Hepatocyte (in vitro differentiated cells): Measurements from ENCODE around the gene ZNF558. TPM values are rescaled to one million over a fixed set of nuclear protein-coding genes. Genes with fewer than 3 reads are reported as not detected.
A peak's percentile ranks its signal among the peaks of the same experiment; 100 is the strongest.

Source experiments
- DNase-seq: peaks from one replicate; pipeline ENCODE4 v3.0.0-alpha.2; 2016; ENCODE audit warnings: low spot score
- H2AFZ ChIP-seq: fragments of 200-600 bp; sonication (generic); 2 replicates; pipeline ENCODE4 v1.6.0; 2016; ENCODE audit warnings: antibody characterized with exemption, mild to moderate bottlenecking
- H3K27ac ChIP-seq: fragments of 200-600 bp; sonication (generic); 2 replicates; pipeline ENCODE4 v1.5.1; 2016; ENCODE audit warnings: mild to moderate bottlenecking
- H3K27me3 ChIP-seq: fragments of 200-600 bp; sonication (generic); 2 replicates; pipeline ENCODE4 v1.6.1; 2016
- H3K36me3 ChIP-seq: fragments of 200-600 bp; sonication (generic); replicated peaks from 2 replicates; pipeline ENCODE4 v1.5.1; 2016; ENCODE audit warnings: low read depth; ENCODE audit not compliant: insufficient read depth
- H3K4me1 ChIP-seq: fragments of 200-600 bp; sonication (generic); 2 replicates; pipeline ENCODE4 v1.5.1; 2016; ENCODE audit warnings: mild to moderate bottlenecking, moderate library complexity; ENCODE audit not compliant: insufficient read depth
- H3K4me2 ChIP-seq: fragments of 200-600 bp; sonication (generic); 2 replicates; pipeline ENCODE4 v1.6.0; 2016
- H3K4me3 ChIP-seq: fragments of 200-600 bp; sonication (generic); 2 replicates; pipeline ENCODE4 v1.5.1; 2016; ENCODE audit warnings: mild to moderate bottlenecking
- H3K79me2 ChIP-seq: fragments of 200-600 bp; sonication (generic); 2 replicates; pipeline ENCODE4 v1.6.0; 2017; ENCODE audit warnings: mild to moderate bottlenecking
- H3K9me2 ChIP-seq: fragments of 200-600 bp; sonication (generic); replicated peaks from 2 replicates; pipeline ENCODE4 v1.6.0; 2017; ENCODE audit warnings: mild to moderate bottlenecking; ENCODE audit not compliant: insufficient read depth
- H3K9me3 ChIP-seq: fragments of 200-600 bp; sonication (generic); 2 replicates; pipeline ENCODE4 v1.5.1; 2016; ENCODE audit warnings: low read depth, mild to moderate bottlenecking
- H4K20me1 ChIP-seq: fragments of 200-600 bp; sonication (generic); 2 replicates; pipeline ENCODE4 v1.6.0; 2016; ENCODE audit warnings: mild to moderate bottlenecking; ENCODE audit not compliant: insufficient read depth, poor library complexity, severe bottlenecking
- EZH2 ChIP-seq: fragments of 200-600 bp; sonication (generic); IDR thresholded peaks from 2 replicates; pipeline ENCODE4 v1.6.1; 2016; ENCODE audit warnings: antibody characterized with exemption, mild to moderate bottlenecking, borderline replicate concordance
- EZH2phosphoT487 ChIP-seq: fragments of 200-600 bp; sonication (generic); IDR thresholded peaks from one replicate; pipeline ENCODE4 v1.6.1; 2018; ENCODE audit warnings: antibody characterized with exemption, mild to moderate bottlenecking, low read depth, moderate library complexity; ENCODE audit not compliant: unreplicated experiment, severe bottlenecking
- WGBS: methylation state at CpG from one replicate; pipeline ENCODE4 v1.1.6; 2016; ENCODE audit warnings: low lambda C conversion rate; ENCODE audit errors: missing lambda C conversion rate; 5-methylcytosine and 5-hydroxymethylcytosine counted together
- polyA plus RNA-seq: library from polyadenylated mRNA; unstranded; fragments of >200 nt; fragmentation: Nextera tagmentation; extraction: Ambion mirVana; gene quantifications from 2 replicates; pipeline ENCODE4 v1.2.1, GENCODE V29; 2016
- total RNA-seq: library from RNA; depleted of rRNA; stranded (reverse); fragments of >200 nt; gene quantifications from 2 replicates; pipeline ENCODE4 v1.2.3, GENCODE V29; 2014
- TF ChIP-seq, protein P1 (sequence below): fragments of 200-600 bp; sonication (generic); IDR thresholded peaks from 2 replicates; pipeline ENCODE4 v1.5.1; 2016; ENCODE audit warnings: antibody characterized with exemption, mild to moderate bottlenecking; ENCODE audit not compliant: poor library complexity

The ZNF558 gene
- total RNA-seq (31.0 and 35.6 TPM in 2 replicates), polyA plus RNA-seq (16.4 and 25.1 TPM in 2 replicates)

DNA sequence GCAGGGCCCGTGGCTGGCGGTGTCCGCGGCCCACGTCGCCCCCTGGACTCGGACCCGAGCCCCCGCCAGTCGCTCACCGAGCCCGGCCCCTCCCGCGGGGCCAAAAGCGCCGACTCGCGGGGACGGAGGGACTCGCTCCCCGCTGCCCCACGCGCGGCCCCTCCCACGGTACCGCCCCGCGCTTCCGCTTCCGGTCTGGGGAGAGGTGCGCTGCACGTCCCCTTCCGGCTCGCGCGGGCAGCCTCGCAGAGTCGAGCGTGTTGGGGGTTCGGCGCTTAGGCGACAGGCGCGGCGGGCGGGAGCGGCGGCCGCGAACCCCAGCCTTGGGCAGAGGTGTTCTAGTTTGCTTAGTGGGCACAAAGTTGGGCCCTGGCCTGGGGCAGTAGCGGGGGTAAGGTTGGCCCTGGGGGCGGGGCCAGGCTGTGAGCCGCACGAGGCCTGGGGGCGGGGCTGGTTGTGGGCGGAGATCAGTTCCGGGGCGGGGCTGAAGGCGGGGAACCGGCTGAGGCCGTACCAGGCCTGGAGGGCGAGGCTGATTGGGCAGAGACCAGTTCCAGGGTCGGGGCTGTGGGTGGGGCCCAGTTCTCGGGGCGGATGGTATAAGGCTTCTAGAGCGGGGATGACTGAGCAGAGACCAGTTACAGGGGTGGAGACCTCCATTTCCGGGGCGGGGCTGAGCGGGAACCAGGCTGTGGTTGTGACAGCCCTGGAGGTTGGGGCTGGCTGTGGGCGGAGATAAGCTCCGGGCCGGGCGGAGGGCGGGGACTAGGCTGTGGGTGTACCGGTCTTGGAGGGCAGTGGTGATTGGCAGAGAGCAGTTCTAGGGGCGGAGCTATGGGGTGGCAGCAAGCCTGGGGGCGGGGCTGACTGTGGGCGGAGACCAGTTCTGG is at the start of gene ZNF558, which contains the start of gene MBD3L1:
Gene ZNF558 (minus strand): TSS at position 173 of the 890 bp plus-strand sequence. CDS start 9,645 bp downstream, outside the sequence.
Gene MBD3L1 (plus strand): TSS at position 246 of the 890 bp plus-strand sequence. CDS start 10,302 bp downstream, outside the sequence.
- no peaks in the 10 kb centered on the region for H3K9me2 ChIP-seq
- 8% methylated on average over 49 of the region's 78 CpGs for WGBS
- peaks cover 3% of the 10 kb centered on the region for H3K4me1 ChIP-seq
- no peaks in the 10 kb centered on the region for H3K27me3 ChIP-seq
- H3K4me3 ChIP-seq, result peak within 1 kb of the TSS; percentile 83
- no peaks in the 10 kb centered on the region for H3K9me3 ChIP-seq
- H3K36me3 ChIP-seq, result no peaks in the 10 kb centered on the region
- DNase-seq, result peak; percentile 98
- peaks cover 7% of the 10 kb centered on the region for H3K79me2 ChIP-seq
- TF ChIP-seq EZH2 (no peak), EZH2phosphoT487 (no peak)
- TF ChIP-seq, protein P1, sequence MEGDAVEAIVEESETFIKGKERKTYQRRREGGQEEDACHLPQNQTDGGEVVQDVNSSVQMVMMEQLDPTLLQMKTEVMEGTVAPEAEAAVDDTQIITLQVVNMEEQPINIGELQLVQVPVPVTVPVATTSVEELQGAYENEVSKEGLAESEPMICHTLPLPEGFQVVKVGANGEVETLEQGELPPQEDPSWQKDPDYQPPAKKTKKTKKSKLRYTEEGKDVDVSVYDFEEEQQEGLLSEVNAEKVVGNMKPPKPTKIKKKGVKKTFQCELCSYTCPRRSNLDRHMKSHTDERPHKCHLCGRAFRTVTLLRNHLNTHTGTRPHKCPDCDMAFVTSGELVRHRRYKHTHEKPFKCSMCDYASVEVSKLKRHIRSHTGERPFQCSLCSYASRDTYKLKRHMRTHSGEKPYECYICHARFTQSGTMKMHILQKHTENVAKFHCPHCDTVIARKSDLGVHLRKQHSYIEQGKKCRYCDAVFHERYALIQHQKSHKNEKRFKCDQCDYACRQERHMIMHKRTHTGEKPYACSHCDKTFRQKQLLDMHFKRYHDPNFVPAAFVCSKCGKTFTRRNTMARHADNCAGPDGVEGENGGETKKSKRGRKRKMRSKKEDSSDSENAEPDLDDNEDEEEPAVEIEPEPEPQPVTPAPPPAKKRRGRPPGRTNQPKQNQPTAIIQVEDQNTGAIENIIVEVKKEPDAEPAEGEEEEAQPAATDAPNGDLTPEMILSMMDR, result peak; percentile 30
- H2AFZ ChIP-seq, result peak within 1 kb of the TSS; percentile 83
- H4K20me1 ChIP-seq, result no peaks in the 10 kb centered on the region
- peak within 1 kb of the TSS; percentile 87 for H3K4me2 ChIP-seq
- peak within 1 kb of the TSS; percentile 99 for H3K27ac ChIP-seq

DNA sequence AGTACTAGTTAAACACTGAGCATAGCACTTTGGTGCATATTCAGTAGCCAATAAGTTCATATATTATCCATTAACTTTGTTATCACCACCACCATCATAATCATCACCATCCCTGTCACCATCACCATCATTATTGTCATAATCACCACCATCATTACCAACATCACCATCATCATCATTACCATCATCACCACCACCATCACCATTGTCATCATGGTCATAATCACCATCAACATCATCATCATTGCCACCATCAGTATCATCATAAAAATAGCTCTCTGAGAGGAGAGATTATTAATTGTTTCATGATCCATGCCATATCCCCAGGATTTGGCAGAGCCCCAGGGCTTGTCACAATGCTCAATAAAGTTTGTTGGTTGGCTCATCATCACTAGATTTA is 49.4 kb upstream of the ZNF558 start:
- Histone ChIP-seq H2AFZ (no peak overlapping the region), H3K4me3 (no peak overlapping the region), H3K4me1 (no peaks in the 10 kb centered on the region), H4K20me1 (no peaks in the 10 kb centered on the region), H3K4me2 (no peak overlapping the region), H3K27me3 (no peaks in the 10 kb centered on the region), H3K9me2 (no peaks in the 10 kb centered on the region), H3K9me3 (no peaks in the 10 kb centered on the region), H3K27ac (no peak overlapping the region), H3K79me2 (no peaks in the 10 kb centered on the region), H3K36me3 (no peaks in the 10 kb centered on the region)
- DNase-seq, result no peak
- TF ChIP-seq EZH2, result no peak
- TF ChIP-seq, protein P1, result no peak

DNA sequence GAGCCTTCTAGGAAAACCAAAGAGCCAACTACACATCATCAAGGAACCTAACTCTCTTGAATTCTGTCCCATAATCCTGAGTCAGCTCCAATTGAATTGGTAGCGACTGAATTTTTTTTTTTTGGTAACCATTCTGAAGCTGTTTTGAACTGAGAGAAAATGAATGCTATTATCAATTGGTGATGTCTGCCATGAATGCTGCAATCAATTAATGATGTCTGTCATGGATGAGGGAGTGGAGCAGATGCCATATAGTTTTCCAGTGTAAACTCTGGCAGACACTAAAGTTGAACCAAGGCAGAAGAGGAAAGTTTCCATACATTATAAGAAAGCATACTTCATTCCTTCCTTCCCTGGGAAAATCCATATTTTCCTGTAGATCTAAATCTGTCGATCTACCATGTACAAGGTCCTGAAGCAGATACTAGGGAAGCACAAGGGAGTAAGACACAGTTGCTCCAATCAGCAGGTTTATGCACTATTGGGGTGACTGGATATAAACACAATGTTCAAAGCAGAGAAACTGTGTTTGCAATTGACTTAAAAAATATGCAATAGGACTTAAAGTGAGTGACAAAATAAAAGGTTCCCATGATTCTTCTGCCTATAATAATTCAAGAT is 48.9 kb upstream of the ZNF558 start:
- TF ChIP-seq EZH2 (no peak), EZH2phosphoT487 (no peak)
- TF ChIP-seq, protein P1, result no peak
- 50% methylated on average over 2 of the region's 2 CpGs for WGBS
- H4K20me1 ChIP-seq, result no peaks in the 10 kb centered on the region

More for the DNA sequence above, 48.9 kb upstream of the ZNF558 start:
- H2AFZ ChIP-seq, result no peak overlapping the region
- H3K27ac ChIP-seq, result no peak overlapping the region
- no peak overlapping the region for H3K4me2 ChIP-seq
- H3K4me3 ChIP-seq, result no peak overlapping the region
- no peaks in the 10 kb centered on the region for H3K79me2 ChIP-seq
- no peaks in the 10 kb centered on the region for H3K27me3 ChIP-seq
- H3K36me3 ChIP-seq, result no peaks in the 10 kb centered on the region
- no peaks in the 10 kb centered on the region for H3K9me2 ChIP-seq
- H3K4me1 ChIP-seq, result no peaks in the 10 kb centered on the region
- no peak for DNase-seq
- H3K9me3 ChIP-seq, result no peaks in the 10 kb centered on the region
